Gastrocnemius medialis (tissue), 4 donors: Measurements from ENCODE around the gene FHOD3.

Source experiments
- POLR2A ChIP-seq, 2 donors: fragments of 450-650 bp; IDR thresholded peaks; one replicate each; pipeline ENCODE4 v1.6.1; 2017; ENCODE audit warnings: antibody characterized with exemption in 2 of 2, mild to moderate bottlenecking in 2 of 2, moderate library complexity in 2 of 2
- TF ChIP-seq, protein P1 (sequence below), 5 experiments: fragments of 450-650 bp in 3 of 5; fragments of 200-600 bp in 2 of 5; sonication (generic) in 2 of 5; IDR thresholded peaks in 4 of 5; conservative IDR thresholded peaks in 1 of 5; 1 replicate in 4 of 5; 2 replicates in 1 of 5; pipeline ENCODE4 v1.5.1; 2016 to 2019; ENCODE audit warnings: antibody characterized with exemption in 5 of 5, mild to moderate bottlenecking in 3 of 5, moderate library complexity in 3 of 5

DNA sequence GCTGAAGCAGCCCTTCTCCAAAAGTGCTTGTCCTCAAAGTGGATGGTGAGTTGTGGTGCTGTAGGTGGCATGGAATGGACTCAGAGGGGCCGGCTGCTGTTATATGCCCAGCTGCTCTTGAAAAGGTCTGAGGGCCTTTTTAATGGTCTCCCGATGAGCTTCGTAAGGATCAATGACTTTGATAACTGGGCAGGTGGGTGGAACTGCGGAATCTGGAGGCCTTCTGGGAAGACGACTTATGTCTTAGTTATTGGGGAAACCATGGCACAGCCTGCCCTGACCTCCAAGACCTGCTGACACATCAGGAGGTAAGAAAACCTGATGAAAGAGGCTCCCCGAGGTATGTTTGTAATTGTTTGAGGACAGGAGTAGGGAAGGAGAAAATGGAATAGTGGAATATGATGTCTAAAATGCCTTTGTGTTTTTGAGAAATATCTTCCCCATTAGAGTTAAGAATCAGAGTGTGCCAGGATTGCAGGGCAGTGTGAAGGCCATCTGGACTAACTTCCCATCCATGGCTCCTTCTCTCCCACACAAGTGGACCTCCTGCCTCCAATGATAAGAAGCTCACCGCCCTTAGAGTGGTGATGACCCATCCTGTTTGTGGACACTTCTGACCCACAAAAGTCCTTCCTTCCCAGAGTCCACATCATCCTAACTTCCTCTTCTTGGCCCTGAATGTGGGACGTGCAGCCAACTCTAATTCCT, 236.1 kb downstream of the FHOD3 start:
- TF ChIP-seq, protein P1, sequence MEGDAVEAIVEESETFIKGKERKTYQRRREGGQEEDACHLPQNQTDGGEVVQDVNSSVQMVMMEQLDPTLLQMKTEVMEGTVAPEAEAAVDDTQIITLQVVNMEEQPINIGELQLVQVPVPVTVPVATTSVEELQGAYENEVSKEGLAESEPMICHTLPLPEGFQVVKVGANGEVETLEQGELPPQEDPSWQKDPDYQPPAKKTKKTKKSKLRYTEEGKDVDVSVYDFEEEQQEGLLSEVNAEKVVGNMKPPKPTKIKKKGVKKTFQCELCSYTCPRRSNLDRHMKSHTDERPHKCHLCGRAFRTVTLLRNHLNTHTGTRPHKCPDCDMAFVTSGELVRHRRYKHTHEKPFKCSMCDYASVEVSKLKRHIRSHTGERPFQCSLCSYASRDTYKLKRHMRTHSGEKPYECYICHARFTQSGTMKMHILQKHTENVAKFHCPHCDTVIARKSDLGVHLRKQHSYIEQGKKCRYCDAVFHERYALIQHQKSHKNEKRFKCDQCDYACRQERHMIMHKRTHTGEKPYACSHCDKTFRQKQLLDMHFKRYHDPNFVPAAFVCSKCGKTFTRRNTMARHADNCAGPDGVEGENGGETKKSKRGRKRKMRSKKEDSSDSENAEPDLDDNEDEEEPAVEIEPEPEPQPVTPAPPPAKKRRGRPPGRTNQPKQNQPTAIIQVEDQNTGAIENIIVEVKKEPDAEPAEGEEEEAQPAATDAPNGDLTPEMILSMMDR (IDR thresholded peaks at IDR 0.05 in 4 of 5, conservative IDR thresholded peaks at IDR 0.05 in 1 of 5) = no peak
- TF ChIP-seq POLR2A (IDR thresholded peaks at IDR 0.05) = no peak
